Bone marrow (tissue), 2 donors: ENCODE results near the gene ACIN1.

Experiments used
- DNase-seq, 2 donors: peaks; one replicate each; lab custom pipeline; 2025; lab: John Stamatoyannopoulos, UW

The ACIN1 gene

GRCh38 chr14:23057757-23058653, 36.9 kb downstream of the ACIN1 start:
- no peak for DNase-seq

- DNase-seq, result no peak
Measured at GRCh38 chr14:23056956-23057756, 37.8 kb downstream of the ACIN1 start, which contains the start of gene CDH24. CDH24 (minus strand) TSS chr14:23057520; CDS start chr14:23055733, 1,787 bp downstream.

- no peak for DNase-seq
Measured at GRCh38 chr14:23056145-23056955, 38.6 kb downstream of the ACIN1 start.

GRCh38 chr14:23055621-23056144, 39.3 kb downstream of the ACIN1 start:
- no peak for DNase-seq

GRCh38 chr14:23055147-23055550, 39.8 kb downstream of the ACIN1 start:
- no peak for DNase-seq

- DNase-seq, result no peak
Measured at GRCh38 chr14:23054000-23054811, 40.7 kb downstream of the ACIN1 start.

GRCh38 chr14:23053426-23053825, 41.5 kb downstream of the ACIN1 start:
- no peak for DNase-seq

GRCh38 chr14:23052671-23053070, 42.3 kb downstream of the ACIN1 start:
- no peak for DNase-seq

- no peak for DNase-seq
Measured at GRCh38 chr14:23052182-23052623, 42.7 kb downstream of the ACIN1 start.

- DNase-seq, result no peak
Measured at GRCh38 chr14:23051141-23052057, 43.5 kb downstream of the ACIN1 start.

GRCh38 chr14:23049011-23049410, 45.9 kb downstream of the ACIN1 start:
- no peak for DNase-seq

GRCh38 chr14:23047751-23048693, 46.9 kb downstream of the ACIN1 start:
- no peak for DNase-seq

- DNase-seq, result no peak
Measured at GRCh38 chr14:23047034-23047634, 47.8 kb downstream of the ACIN1 start.

- no peak for DNase-seq
Measured at GRCh38 chr14:23045419-23046357, 49.2 kb downstream of the ACIN1 start.

GRCh38 chr14:23044840-23045239, 50.1 kb downstream of the ACIN1 start:
- DNase-seq, result no peak

GRCh38 chr14:23043754-23044153, 51.2 kb downstream of the ACIN1 start:
- DNase-seq, result no peak

- no peak for DNase-seq
Measured at GRCh38 chr14:23043145-23043544, 51.8 kb downstream of the ACIN1 start.
